GM23338 (cell line): ENCODE results near the gene CNNM3.

Source experiments
- EZH2 ChIP-seq: fragments of 200-600 bp; sonication (generic); IDR thresholded peaks from one replicate; pipeline ENCODE4 v1.8.0; 2017; ENCODE audit warnings: antibody characterized with exemption, mild to moderate bottlenecking, low read depth; ENCODE audit not compliant: unreplicated experiment
- NANOG ChIP-seq: IDR thresholded peaks from 2 replicates; pipeline ENCODE4 v1.6.1; 2016; ENCODE audit warnings: antibody characterized with exemption, borderline replicate concordance
- POLR2AphosphoS5 ChIP-seq: IDR thresholded peaks from 2 replicates; pipeline ENCODE4 v1.6.1; 2016; ENCODE audit warnings: antibody characterized with exemption, low read depth
- TF ChIP-seq, protein P1 (sequence below), 2 experiments: fragments of 200-600 bp in 1 of 2; sonication (generic) in 1 of 2; conservative IDR thresholded peaks; 2 replicates each; pipeline versions ENCODE4 v1.5.1 to v1.6.1; 2016 to 2017; ENCODE audit warnings: antibody characterized with exemption in 2 of 2, low read depth in 2 of 2, mild to moderate bottlenecking in 2 of 2, moderate library complexity in 1 of 2
- TF ChIP-seq, protein P2 (sequence below): IDR thresholded peaks from one replicate; pipeline ENCODE4 v1.6.1; 2018; ENCODE audit warnings: antibody characterized with exemption; ENCODE audit not compliant: unreplicated experiment
- TF ChIP-seq, protein P3 (sequence below): IDR thresholded peaks from 2 replicates; pipeline ENCODE4 v1.6.1; 2016; ENCODE audit warnings: antibody characterized with exemption

DNA sequence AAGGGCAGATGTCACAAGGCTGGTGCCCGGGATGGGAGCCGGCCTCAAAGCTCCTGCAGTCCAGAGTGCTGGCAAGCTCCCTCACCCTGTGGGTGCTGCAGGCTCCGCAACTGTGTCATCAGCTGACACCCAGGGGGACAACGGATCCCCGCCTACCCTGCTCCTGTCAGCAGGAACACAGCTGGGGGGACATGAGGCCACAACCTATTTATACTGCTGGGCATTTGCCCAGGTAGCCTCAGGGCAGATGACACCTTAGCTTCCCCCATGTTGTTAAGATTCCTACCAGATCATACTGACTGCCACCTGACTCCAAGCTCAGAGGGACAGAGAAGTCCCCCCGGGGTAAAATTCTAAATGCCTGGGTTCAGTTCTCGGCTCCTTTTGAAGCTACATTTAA is 26.5 kb downstream of the CNNM3 start:
- TF ChIP-seq POLR2AphosphoS5 = no peak
- TF ChIP-seq, protein P1, sequence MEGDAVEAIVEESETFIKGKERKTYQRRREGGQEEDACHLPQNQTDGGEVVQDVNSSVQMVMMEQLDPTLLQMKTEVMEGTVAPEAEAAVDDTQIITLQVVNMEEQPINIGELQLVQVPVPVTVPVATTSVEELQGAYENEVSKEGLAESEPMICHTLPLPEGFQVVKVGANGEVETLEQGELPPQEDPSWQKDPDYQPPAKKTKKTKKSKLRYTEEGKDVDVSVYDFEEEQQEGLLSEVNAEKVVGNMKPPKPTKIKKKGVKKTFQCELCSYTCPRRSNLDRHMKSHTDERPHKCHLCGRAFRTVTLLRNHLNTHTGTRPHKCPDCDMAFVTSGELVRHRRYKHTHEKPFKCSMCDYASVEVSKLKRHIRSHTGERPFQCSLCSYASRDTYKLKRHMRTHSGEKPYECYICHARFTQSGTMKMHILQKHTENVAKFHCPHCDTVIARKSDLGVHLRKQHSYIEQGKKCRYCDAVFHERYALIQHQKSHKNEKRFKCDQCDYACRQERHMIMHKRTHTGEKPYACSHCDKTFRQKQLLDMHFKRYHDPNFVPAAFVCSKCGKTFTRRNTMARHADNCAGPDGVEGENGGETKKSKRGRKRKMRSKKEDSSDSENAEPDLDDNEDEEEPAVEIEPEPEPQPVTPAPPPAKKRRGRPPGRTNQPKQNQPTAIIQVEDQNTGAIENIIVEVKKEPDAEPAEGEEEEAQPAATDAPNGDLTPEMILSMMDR (conservative IDR thresholded peaks at IDR 0.05; ENCODE audit: low read depth in 2 of 2) = no peak
- no peak for TF ChIP-seq EZH2
- no peak for TF ChIP-seq NANOG
- TF ChIP-seq, protein P2, sequence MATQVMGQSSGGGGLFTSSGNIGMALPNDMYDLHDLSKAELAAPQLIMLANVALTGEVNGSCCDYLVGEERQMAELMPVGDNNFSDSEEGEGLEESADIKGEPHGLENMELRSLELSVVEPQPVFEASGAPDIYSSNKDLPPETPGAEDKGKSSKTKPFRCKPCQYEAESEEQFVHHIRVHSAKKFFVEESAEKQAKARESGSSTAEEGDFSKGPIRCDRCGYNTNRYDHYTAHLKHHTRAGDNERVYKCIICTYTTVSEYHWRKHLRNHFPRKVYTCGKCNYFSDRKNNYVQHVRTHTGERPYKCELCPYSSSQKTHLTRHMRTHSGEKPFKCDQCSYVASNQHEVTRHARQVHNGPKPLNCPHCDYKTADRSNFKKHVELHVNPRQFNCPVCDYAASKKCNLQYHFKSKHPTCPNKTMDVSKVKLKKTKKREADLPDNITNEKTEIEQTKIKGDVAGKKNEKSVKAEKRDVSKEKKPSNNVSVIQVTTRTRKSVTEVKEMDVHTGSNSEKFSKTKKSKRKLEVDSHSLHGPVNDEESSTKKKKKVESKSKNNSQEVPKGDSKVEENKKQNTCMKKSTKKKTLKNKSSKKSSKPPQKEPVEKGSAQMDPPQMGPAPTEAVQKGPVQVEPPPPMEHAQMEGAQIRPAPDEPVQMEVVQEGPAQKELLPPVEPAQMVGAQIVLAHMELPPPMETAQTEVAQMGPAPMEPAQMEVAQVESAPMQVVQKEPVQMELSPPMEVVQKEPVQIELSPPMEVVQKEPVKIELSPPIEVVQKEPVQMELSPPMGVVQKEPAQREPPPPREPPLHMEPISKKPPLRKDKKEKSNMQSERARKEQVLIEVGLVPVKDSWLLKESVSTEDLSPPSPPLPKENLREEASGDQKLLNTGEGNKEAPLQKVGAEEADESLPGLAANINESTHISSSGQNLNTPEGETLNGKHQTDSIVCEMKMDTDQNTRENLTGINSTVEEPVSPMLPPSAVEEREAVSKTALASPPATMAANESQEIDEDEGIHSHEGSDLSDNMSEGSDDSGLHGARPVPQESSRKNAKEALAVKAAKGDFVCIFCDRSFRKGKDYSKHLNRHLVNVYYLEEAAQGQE = no peak
- TF ChIP-seq, protein P3, sequence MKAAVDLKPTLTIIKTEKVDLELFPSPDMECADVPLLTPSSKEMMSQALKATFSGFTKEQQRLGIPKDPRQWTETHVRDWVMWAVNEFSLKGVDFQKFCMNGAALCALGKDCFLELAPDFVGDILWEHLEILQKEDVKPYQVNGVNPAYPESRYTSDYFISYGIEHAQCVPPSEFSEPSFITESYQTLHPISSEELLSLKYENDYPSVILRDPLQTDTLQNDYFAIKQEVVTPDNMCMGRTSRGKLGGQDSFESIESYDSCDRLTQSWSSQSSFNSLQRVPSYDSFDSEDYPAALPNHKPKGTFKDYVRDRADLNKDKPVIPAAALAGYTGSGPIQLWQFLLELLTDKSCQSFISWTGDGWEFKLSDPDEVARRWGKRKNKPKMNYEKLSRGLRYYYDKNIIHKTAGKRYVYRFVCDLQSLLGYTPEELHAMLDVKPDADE = no peak
